GM12874 (cell line): ENCODE data around the gene ERFL.

Experiments
- TF ChIP-seq, protein P1 (sequence below): IDR thresholded peaks from 2 replicates; pipeline ENCODE4 v1.5.1; 2011; ENCODE audit warnings: low read depth, mild to moderate bottlenecking, control low read depth, low read length, moderate library complexity; ENCODE audit not compliant: insufficient read depth

ERFL gene

DNA sequence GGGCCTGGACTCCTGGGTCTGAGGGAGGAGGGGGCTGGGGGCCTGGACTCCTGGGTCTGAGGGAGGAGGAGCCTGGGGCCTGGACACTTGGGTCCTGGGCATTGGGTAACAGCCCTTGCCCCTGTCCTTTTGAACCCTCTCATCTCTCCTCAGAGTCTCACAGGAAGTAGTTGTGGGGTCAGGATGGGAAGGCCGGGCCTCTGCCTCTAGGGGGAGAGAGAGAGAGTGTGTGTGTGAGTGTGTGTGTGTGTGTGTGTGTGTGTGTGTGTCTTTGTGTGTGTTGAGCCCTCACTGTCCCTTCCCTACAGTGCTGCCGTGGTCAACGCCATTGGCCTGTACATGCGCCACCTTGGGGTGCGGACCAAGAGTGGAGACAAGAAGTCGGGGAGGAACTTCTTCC is 34.4 kb downstream of the ERFL start:
- TF ChIP-seq, protein P1, sequence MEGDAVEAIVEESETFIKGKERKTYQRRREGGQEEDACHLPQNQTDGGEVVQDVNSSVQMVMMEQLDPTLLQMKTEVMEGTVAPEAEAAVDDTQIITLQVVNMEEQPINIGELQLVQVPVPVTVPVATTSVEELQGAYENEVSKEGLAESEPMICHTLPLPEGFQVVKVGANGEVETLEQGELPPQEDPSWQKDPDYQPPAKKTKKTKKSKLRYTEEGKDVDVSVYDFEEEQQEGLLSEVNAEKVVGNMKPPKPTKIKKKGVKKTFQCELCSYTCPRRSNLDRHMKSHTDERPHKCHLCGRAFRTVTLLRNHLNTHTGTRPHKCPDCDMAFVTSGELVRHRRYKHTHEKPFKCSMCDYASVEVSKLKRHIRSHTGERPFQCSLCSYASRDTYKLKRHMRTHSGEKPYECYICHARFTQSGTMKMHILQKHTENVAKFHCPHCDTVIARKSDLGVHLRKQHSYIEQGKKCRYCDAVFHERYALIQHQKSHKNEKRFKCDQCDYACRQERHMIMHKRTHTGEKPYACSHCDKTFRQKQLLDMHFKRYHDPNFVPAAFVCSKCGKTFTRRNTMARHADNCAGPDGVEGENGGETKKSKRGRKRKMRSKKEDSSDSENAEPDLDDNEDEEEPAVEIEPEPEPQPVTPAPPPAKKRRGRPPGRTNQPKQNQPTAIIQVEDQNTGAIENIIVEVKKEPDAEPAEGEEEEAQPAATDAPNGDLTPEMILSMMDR, result peak; percentile 29; the same call in 1 of the 2 replicates

DNA sequence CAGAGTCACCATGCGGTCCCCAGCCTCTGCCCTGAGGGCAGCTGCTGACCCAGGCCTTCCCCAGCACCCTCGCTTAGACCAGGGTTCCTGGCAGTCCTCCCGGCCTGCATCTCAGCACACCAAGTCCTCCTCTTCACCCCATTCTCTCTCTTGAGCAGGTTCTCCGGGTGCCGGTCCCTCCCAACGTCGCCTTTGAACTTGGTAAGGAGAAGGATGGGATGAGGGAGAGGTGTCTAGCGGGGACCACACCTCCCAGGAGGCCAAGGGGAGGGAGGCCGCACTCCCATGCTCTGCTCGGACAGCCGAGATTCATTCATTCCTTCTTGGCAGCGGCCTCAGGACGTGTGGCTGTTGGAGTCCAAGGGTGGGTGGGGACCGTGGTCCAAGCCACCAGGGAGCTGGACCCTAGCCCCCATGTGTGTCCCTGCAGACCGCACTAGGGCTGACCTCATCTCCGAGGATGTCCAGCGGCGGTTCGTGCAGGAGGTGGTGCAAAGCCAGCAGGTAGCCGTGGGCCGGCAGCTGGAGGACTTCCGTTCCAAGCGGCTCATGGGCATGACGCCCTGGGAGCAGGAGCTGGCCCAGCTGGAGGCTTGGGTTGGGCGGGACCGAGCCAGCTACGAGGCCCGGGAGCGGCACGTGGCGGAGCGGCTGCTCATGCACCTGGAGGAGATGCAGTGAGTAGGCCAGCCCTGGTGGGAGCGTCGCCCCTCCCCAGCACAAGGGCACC is 35.9 kb downstream of the ERFL start:
- TF ChIP-seq, protein P1, result no peak

DNA sequence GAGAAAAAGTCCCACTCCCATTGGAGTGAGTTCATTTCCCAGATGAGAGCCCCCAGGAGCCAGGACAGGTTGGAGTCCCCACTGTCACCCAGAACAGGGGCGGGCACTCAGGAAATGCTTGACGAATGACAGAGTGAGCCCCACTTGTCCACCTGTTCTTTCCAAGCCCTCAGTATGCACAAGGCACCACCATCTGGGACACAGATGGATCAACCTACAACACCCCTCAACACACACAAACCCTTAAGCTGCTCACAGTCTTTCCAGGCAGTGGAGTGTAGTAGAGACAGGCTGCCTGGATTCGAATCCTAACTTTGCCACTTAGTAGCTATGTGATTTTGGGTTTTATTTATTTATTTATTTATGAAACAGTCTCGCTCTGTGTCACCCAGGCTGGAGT is 37.3 kb downstream of the ERFL start:
- TF ChIP-seq, protein P1, result no peak

DNA sequence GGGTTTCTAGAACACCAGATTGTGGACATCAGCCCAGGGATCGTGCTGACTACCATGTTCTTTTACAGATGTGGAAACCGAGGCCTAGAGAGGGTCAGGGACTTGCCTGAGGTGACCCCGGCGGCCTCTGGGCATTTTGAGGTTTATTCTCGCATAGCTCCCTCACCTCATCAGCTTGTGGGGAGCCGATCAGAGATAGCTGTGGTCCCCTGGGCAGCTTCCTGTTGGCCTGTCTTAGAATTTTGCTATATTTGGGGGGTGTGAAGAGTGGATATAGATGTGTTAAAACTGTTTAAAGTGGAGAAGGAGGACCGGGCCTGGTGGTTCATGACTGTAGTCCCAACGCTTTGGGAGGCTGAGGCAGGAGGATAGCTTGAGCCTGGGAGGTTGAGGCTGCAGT is 38.4 kb downstream of the ERFL start:
- TF ChIP-seq, protein P1, result no peak

DNA sequence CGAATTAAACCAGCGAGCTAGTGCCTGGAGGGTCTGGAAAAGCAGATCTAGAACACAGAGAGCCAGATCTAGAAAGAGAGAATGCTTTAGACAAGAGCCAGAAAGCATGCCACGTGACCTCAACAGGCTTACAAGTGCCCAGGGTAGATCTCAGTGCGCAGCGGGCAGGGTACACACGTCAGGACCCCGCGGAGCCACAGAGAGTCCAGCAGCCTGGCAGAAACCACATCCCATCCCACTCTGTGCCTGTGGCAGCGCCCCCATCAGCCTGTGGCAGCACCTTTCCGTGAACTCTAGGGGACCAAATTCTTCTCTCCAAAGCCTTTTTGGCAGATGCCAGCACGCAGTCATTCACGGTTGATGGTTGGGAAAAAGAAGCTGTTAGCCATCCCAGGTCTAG is 39.3 kb downstream of the ERFL start:
- TF ChIP-seq, protein P1, result no peak

DNA sequence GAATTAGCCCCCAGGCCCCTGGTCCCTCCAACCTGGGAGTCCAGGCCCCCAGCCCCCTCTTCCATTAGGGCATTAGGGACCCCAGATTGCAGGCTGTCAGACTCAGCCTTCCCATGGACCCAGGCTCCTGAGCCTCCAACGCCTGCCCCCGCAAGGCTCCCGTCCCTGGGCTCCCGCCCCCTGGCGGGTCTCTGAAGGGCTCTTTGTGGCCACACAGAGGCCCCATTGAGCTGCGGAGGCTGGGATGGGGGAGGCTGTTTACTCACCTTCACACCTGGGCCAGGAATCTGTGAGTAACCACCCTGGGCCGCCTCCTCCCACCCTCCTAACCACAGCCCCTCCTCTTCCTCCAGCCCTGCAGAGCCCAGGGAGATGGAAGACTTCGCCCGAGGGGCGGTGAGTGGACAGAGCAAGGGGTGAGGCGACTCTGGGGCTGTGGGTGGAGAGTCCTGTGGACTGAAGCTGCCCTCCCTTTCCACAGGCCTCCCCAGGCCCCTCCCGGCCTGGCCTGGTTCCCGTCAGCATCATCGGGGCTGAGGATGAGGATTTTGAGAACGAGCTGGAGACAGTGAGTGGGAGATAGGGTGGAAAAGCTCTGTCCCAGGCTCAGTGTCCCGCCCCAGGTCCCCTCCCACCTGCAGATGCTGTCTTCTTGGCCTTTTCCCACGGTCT is 40.4 kb downstream of the ERFL start:
- TF ChIP-seq, protein P1, result peak; percentile 35; the same call in 1 of the 2 replicates

DNA sequence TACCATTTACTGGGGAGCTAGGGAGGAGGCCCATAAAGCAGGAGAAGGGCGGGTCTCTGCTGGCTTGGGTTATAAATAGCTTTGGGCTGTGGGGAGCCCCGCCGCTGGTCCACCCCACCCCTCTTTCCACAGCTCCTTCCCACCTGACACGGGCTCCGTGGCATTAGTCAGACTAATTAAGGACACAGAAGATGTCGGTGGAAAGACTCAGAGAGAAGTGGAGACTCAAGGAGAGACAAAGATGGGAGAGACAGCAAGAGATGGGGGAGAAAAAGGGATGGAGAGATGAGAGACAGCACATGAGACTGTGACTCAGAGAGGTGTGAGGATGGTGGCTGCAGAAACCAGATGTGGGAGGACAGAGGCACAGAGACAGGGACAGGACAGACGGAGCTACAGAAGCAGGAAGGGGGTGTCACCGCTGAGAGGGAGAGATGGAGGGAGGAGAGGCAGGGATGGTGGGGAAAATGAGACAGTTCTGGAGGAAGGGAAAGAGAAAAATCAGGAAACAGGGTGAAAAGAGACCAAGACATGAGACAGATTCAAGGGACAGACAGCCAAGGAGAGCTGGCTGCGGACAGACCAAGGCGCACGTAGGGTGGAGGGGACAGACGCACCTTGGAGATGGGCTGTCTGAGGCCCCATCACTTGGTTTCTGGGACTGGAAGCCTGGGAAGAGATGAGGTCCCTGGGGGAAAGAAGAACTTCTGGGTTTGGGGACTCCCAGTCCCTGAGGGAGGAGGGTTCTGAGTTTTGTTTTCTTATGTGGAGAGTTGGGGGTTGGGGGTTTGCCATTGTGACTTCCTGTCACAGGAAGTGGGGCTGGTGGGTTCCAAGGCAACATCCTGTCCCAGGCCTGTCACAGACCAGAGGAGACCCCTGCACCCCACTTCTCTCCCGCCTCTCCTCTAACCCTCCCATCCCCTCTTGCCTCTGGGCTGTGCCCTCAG is 41.2 kb downstream of the ERFL start:
- TF ChIP-seq, protein P1, result no peak
